Hepatocyte (in vitro differentiated cells): ENCODE measurements around the gene PPM1B. TPM values are rescaled to one million over a fixed set of nuclear protein-coding genes. Genes with fewer than 3 reads are reported as not detected.

Source experiments
- DNase-seq: peaks from one replicate; pipeline ENCODE4 v3.0.0-alpha.2; 2016; ENCODE audit warnings: low spot score
- H2AFZ ChIP-seq: fragments of 200-600 bp; sonication (generic); 2 replicates; pipeline ENCODE4 v1.6.0; 2016; ENCODE audit warnings: antibody characterized with exemption, mild to moderate bottlenecking
- H3K27ac ChIP-seq: fragments of 200-600 bp; sonication (generic); 2 replicates; pipeline ENCODE4 v1.5.1; 2016; ENCODE audit warnings: mild to moderate bottlenecking
- H3K27me3 ChIP-seq: fragments of 200-600 bp; sonication (generic); 2 replicates; pipeline ENCODE4 v1.6.1; 2016
- H3K36me3 ChIP-seq: fragments of 200-600 bp; sonication (generic); replicated peaks from 2 replicates; pipeline ENCODE4 v1.5.1; 2016; ENCODE audit warnings: low read depth; ENCODE audit not compliant: insufficient read depth
- H3K4me1 ChIP-seq: fragments of 200-600 bp; sonication (generic); 2 replicates; pipeline ENCODE4 v1.5.1; 2016; ENCODE audit warnings: mild to moderate bottlenecking, moderate library complexity; ENCODE audit not compliant: insufficient read depth
- H3K4me2 ChIP-seq: fragments of 200-600 bp; sonication (generic); 2 replicates; pipeline ENCODE4 v1.6.0; 2016
- H3K4me3 ChIP-seq: fragments of 200-600 bp; sonication (generic); 2 replicates; pipeline ENCODE4 v1.5.1; 2016; ENCODE audit warnings: mild to moderate bottlenecking
- H3K79me2 ChIP-seq: fragments of 200-600 bp; sonication (generic); 2 replicates; pipeline ENCODE4 v1.6.0; 2017; ENCODE audit warnings: mild to moderate bottlenecking
- H3K9me2 ChIP-seq: fragments of 200-600 bp; sonication (generic); replicated peaks from 2 replicates; pipeline ENCODE4 v1.6.0; 2017; ENCODE audit warnings: mild to moderate bottlenecking; ENCODE audit not compliant: insufficient read depth
- H3K9me3 ChIP-seq: fragments of 200-600 bp; sonication (generic); 2 replicates; pipeline ENCODE4 v1.5.1; 2016; ENCODE audit warnings: low read depth, mild to moderate bottlenecking
- H4K20me1 ChIP-seq: fragments of 200-600 bp; sonication (generic); 2 replicates; pipeline ENCODE4 v1.6.0; 2016; ENCODE audit warnings: mild to moderate bottlenecking; ENCODE audit not compliant: insufficient read depth, poor library complexity, severe bottlenecking
- CTCF ChIP-seq: fragments of 200-600 bp; sonication (generic); IDR thresholded peaks from 2 replicates; pipeline ENCODE4 v1.5.1; 2016; ENCODE audit warnings: antibody characterized with exemption, mild to moderate bottlenecking; ENCODE audit not compliant: poor library complexity
- EZH2 ChIP-seq: fragments of 200-600 bp; sonication (generic); IDR thresholded peaks from 2 replicates; pipeline ENCODE4 v1.6.1; 2016; ENCODE audit warnings: antibody characterized with exemption, mild to moderate bottlenecking, borderline replicate concordance
- EZH2phosphoT487 ChIP-seq: fragments of 200-600 bp; sonication (generic); IDR thresholded peaks from one replicate; pipeline ENCODE4 v1.6.1; 2018; ENCODE audit warnings: antibody characterized with exemption, mild to moderate bottlenecking, low read depth, moderate library complexity; ENCODE audit not compliant: unreplicated experiment, severe bottlenecking
- WGBS: methylation state at CpG from one replicate; pipeline ENCODE4 v1.1.6; 2016; ENCODE audit warnings: low lambda C conversion rate; ENCODE audit errors: missing lambda C conversion rate; 5-methylcytosine and 5-hydroxymethylcytosine counted together
- polyA plus RNA-seq: library from polyadenylated mRNA; unstranded; fragments of >200 nt; fragmentation: Nextera tagmentation; extraction: Ambion mirVana; gene quantifications from 2 replicates; pipeline ENCODE4 v1.2.1, GENCODE V29; 2016
- total RNA-seq: library from RNA; depleted of rRNA; stranded (reverse); fragments of >200 nt; gene quantifications from 2 replicates; pipeline ENCODE4 v1.2.3, GENCODE V29; 2014

PPM1B gene
- total and polyA plus RNA-seq, 2 experiments from 2014 or later: 39.1 to 49.1 TPM

DNA sequence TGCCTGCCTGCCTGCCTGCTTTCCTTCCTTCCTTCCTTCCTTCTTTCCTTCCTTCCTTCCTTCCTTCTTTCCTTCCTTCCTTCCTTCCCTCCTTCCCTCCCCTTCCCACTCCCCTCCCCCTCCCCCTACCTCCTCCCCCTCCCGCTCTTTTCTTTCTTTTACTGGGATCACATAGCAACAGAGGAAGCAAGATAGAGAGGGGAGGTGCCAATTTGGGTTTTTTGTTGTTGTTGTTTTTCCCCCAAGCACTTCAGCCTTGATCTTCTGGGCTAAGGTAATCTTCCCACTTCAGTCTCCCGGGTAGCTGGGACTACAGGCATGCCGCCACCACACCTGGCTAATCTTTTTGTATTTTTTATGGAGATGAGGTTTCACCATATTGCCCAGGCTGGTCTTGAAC, 20.0 kb downstream of the PPM1B start:
- no peak overlapping the region for H3K27ac ChIP-seq
- peaks cover 76% of the 10 kb centered on the region for H4K20me1 ChIP-seq
- no peak overlapping the region for H3K4me3 ChIP-seq
- peaks cover 99% of the 10 kb centered on the region for H3K79me2 ChIP-seq
- no peaks in the 10 kb centered on the region for H3K9me2 ChIP-seq
- H3K36me3 ChIP-seq: no peaks in the 10 kb centered on the region
- H3K4me1 ChIP-seq: no peaks in the 10 kb centered on the region
- H3K4me2 ChIP-seq: no peak overlapping the region
- no peaks in the 10 kb centered on the region for H3K27me3 ChIP-seq
- 71% methylated on average over 3 of the region's 3 CpGs for WGBS
- no peak for DNase-seq
- no peak for TF ChIP-seq EZH2
- TF ChIP-seq CTCF: no peak
- TF ChIP-seq EZH2phosphoT487: no peak
- H3K9me3 ChIP-seq: no peaks in the 10 kb centered on the region
- H2AFZ ChIP-seq: no peak overlapping the region

DNA sequence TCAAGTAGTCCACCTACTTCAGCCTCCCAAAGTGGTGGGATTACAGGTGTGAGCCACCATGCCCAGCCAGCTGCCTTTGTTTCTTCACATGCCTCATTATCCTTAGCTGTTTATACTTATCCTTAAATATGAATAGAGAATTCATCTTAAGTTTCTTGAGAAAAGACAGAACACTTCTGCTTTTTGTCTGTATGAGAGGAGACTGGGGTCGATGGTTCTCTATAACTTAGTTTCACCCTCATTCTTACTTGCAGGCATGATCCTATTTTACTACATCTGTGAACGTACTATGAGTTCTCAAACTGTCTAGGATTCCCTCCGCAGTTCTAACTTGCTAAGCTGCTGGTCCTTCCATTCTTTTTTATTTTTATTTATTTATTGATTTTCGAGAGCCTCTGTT, 20.4 kb downstream of the PPM1B start:
- H3K27ac ChIP-seq: no peak overlapping the region
- H3K9me3 ChIP-seq: no peaks in the 10 kb centered on the region
- H3K36me3 ChIP-seq: no peaks in the 10 kb centered on the region
- WGBS: 86% methylated on average over 4 of the region's 4 CpGs
- no peak overlapping the region for H2AFZ ChIP-seq
- H3K4me1 ChIP-seq: no peaks in the 10 kb centered on the region
- H3K79me2 ChIP-seq: peaks cover 100% of the 10 kb centered on the region
- H3K4me2 ChIP-seq: no peak overlapping the region
- H3K27me3 ChIP-seq: no peaks in the 10 kb centered on the region
- TF ChIP-seq CTCF (no peak), EZH2phosphoT487 (no peak), EZH2 (no peak)
- H3K9me2 ChIP-seq: no peaks in the 10 kb centered on the region
- peaks cover 80% of the 10 kb centered on the region for H4K20me1 ChIP-seq
- no peak overlapping the region for H3K4me3 ChIP-seq
- no peak for DNase-seq

DNA sequence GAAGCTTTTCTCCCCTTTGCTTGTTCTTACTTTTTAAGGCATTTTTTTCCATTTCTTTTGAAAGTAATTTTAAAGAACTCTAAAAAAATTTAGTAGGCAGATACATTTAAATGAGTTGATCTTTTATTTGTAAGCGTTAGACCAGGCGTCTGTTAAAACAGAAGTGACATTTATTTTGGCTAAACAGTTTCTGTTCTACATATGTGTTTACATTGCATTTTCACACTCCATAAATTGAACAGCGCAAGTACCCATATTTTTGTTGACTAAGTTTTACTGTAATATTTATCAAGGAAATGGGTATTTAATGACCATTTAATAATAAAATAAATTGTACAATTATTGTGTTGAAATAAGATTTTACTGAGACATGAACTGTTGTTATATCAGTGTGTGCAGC, 21.9 kb downstream of the PPM1B start:
- Histone ChIP-seq H3K4me1 (no peaks in the 10 kb centered on the region), H2AFZ (no peak overlapping the region), H3K27me3 (no peaks in the 10 kb centered on the region), H3K9me2 (no peaks in the 10 kb centered on the region), H4K20me1 (peaks cover 75% of the 10 kb centered on the region), H3K4me3 (no peak overlapping the region), H3K79me2 (peaks cover 97% of the 10 kb centered on the region), H3K9me3 (no peaks in the 10 kb centered on the region), H3K27ac (no peak overlapping the region), H3K4me2 (no peak overlapping the region), H3K36me3 (no peaks in the 10 kb centered on the region)
- no peak for TF ChIP-seq EZH2
- no peak for TF ChIP-seq EZH2phosphoT487
- DNase-seq: no peak
- 76% methylated on average over 3 of the region's 3 CpGs for WGBS

- Histone ChIP-seq H3K9me3 (no peaks in the 10 kb centered on the region), H3K27me3 (no peaks in the 10 kb centered on the region), H4K20me1 (peaks cover 73% of the 10 kb centered on the region), H3K4me3 (no peak overlapping the region), H3K4me2 (no peak overlapping the region), H3K79me2 (peaks cover 97% of the 10 kb centered on the region), H3K27ac (no peak overlapping the region), H3K36me3 (no peaks in the 10 kb centered on the region), H3K9me2 (no peaks in the 10 kb centered on the region), H3K4me1 (no peaks in the 10 kb centered on the region), H2AFZ (no peak overlapping the region)
- TF ChIP-seq EZH2 (no peak), CTCF (no peak), EZH2phosphoT487 (no peak)
- DNase-seq: no peak
Observed at GRCh38 chr2:44191739-44192138, 23.1 kb downstream of the PPM1B start.
